K562 (cell line): ENCODE measurements around the gene FGF14.

Experiments used
- POLR2A ChIP-seq: fragments of 450-650 bp; conservative IDR thresholded peaks from 2 replicates; pipeline ENCODE4 v1.6.1; 2016
- TF ChIP-seq, protein P1 (sequence below), 3 experiments: IDR thresholded peaks in 2 of 3; conservative IDR thresholded peaks in 1 of 3; 2 replicates each; pipeline ENCODE4 v1.5.1; 2011 to 2012; ENCODE audit warnings: low read length in 3 of 3, mild to moderate bottlenecking in 3 of 3, control low read depth in 2 of 3, improper control_type of control experiment in 1 of 3, inconsistent platforms in 1 of 3, low read depth in 1 of 3, mixed read lengths in 1 of 3, moderate library complexity in 1 of 3; ENCODE audit not compliant: insufficient read depth in 2 of 3
- TF ChIP-seq, protein P2 (sequence below): sonication (generic); formaldehyde crosslinking; IDR thresholded peaks from 2 replicates; pipeline ENCODE4 v1.8.1; 2022; ENCODE audit warnings: missing genetic modification reagents

DNA sequence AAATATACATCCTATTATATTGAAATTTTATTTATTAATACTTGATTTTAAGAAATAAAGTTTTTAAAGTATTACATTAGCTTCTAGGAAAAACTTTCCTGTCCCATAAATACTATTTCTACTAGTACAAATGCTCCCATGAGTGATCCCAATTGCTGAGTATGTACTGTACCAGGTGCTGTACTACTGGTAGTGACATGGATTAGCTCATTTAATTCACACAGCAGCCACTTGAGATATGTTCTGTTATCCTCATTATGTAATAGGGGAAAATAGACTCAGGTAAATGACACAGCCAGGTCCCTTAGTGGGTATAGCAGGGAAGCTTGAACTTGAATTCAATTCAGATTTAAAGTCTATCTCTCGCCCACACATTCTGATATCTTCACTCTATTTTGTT is 363.1 kb downstream of the FGF14 start:
- no peak for TF ChIP-seq POLR2A
- TF ChIP-seq, protein P1, sequence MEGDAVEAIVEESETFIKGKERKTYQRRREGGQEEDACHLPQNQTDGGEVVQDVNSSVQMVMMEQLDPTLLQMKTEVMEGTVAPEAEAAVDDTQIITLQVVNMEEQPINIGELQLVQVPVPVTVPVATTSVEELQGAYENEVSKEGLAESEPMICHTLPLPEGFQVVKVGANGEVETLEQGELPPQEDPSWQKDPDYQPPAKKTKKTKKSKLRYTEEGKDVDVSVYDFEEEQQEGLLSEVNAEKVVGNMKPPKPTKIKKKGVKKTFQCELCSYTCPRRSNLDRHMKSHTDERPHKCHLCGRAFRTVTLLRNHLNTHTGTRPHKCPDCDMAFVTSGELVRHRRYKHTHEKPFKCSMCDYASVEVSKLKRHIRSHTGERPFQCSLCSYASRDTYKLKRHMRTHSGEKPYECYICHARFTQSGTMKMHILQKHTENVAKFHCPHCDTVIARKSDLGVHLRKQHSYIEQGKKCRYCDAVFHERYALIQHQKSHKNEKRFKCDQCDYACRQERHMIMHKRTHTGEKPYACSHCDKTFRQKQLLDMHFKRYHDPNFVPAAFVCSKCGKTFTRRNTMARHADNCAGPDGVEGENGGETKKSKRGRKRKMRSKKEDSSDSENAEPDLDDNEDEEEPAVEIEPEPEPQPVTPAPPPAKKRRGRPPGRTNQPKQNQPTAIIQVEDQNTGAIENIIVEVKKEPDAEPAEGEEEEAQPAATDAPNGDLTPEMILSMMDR (IDR thresholded peaks at IDR 0.05 in 2 of 3, conservative IDR thresholded peaks at IDR 0.05 in 1 of 3; ENCODE audit: insufficient read depth in 2 of 3, low read depth in 1 of 3, low read length in 3 of 3), result no peak
- TF ChIP-seq, protein P2, sequence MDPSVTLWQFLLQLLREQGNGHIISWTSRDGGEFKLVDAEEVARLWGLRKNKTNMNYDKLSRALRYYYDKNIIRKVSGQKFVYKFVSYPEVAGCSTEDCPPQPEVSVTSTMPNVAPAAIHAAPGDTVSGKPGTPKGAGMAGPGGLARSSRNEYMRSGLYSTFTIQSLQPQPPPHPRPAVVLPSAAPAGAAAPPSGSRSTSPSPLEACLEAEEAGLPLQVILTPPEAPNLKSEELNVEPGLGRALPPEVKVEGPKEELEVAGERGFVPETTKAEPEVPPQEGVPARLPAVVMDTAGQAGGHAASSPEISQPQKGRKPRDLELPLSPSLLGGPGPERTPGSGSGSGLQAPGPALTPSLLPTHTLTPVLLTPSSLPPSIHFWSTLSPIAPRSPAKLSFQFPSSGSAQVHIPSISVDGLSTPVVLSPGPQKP (CRISPR knock-in tag), result no peak
